ENCODE results near the gene VSNL1. TPM values are rescaled to one million over a fixed set of nuclear protein-coding genes. Genes with fewer than 3 reads are reported as not detected.

VSNL1 gene
- total RNA-seq, 4 donors from 2014 or later = not detected

- no peak for TF ChIP-seq CTCF (IDR thresholded peaks at IDR 0.05; ENCODE audit: low read depth)
Observed at GRCh38 chr2:17543131-17543660, 2.7 kb downstream of the VSNL1 start.

GRCh38 chr2:17543848-17544247, 3.4 kb downstream of the VSNL1 start:
- TF ChIP-seq CTCF (IDR thresholded peaks at IDR 0.05; ENCODE audit: low read depth) = no peak

GRCh38 chr2:17544256-17544655, 3.8 kb downstream of the VSNL1 start:
- no peak for TF ChIP-seq CTCF (IDR thresholded peaks at IDR 0.05; ENCODE audit: low read depth)

GRCh38 chr2:17545680-17546613, 5.5 kb downstream of the VSNL1 start:
- TF ChIP-seq CTCF (IDR thresholded peaks at IDR 0.05; ENCODE audit: low read depth) = no peak

- no peak for TF ChIP-seq CTCF (IDR thresholded peaks at IDR 0.05; ENCODE audit: low read depth)
Observed at GRCh38 chr2:17547237-17547636, 6.7 kb downstream of the VSNL1 start.

DNA sequence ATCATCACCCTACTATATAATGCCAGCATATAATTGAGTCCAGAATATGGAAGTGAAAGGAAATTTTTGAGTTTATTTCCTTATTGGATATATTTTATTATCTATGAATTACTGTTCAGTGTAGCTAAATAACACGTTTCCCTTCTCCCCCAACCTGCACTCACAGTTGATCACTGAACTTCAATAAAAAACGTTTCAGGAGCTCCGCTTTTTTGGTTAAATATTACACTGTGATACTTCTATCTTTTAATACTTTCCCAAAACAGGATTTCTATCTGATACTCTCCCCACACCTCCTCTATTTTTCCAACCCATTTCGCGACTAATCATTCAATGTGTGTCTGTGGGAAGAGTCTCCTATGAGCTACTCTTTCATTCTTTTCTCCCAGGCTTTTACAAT, 7.2 kb downstream of the VSNL1 start:
- TF ChIP-seq CTCF (IDR thresholded peaks at IDR 0.05; ENCODE audit: low read depth) = no peak

- TF ChIP-seq CTCF (IDR thresholded peaks at IDR 0.05; ENCODE audit: low read depth) = no peak
Observed at GRCh38 chr2:17550907-17551306, 10.4 kb downstream of the VSNL1 start.
